ENCODE results near the gene SMIM34. TPM values are rescaled to one million over a fixed set of nuclear protein-coding genes. Genes with fewer than 3 reads are reported as not detected.
A peak's percentile ranks its signal among the peaks of the same experiment; 100 is the strongest.
"Not testable (repeated sequence)": the region's sequence is repeated elsewhere in the genome, so short reads cannot be mapped to it uniquely, and the experiment has no call there.

SMIM34 gene, protein sequence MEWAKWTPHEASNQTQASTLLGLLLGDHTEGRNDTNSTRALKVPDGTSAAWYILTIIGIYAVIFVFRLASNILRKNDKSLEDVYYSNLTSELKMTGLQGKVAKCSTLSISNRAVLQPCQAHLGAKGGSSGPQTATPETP
- total RNA-seq = not detected

DNA sequence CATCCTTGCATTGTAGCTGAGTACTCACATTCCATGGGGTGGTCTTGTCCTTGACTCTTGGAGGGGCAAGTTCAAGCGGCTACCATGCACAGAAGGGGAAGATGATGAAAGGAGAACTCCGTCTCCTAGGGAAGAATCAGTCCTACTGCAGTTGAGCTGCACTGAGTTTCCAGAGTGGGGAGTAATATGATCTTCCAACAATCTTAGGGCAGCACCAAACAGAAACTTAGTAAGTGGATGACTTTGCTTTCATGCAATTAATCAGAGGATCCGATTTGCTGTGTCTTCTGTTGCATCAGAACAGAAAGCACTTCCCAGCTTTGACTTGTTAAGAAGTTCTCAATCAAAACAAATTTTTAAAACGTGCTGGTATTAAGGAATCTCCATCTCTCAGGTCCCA is at the start of gene SMIM34:
TSS of gene SMIM34 (minus strand) at position 147 of the 400 bp plus-strand sequence. CDS start at position 35, 112 bp downstream.
- not testable (repeated sequence) for H3K36me3 Mint-ChIP-seq (ENCODE audit: low read depth); H3K27ac Mint-ChIP-seq; H3K9me3 Mint-ChIP-seq; H3K4me1 Mint-ChIP-seq; H3K4me3 Mint-ChIP-seq; H3K27me3 Mint-ChIP-seq; ATAC-seq (replicated peaks)

DNA sequence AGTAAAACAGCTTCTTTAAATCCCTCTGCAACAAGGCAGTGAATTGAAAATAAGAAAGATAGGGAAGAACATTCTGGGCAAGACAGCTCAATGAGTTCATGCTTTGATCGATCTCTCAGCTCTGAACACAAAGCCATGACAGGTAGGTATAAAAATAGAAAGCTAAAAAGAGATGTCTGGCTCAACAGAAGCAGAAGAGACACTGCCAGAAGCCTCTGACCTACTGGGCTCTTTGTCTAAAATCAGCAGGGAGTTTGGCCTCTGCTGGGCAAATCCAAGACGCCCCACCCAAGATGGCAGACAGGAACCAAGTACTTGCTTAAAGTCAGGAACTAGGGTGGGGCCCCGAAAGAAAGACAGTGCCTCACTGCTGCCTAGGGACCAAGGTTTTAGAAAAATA is 43.6 kb upstream of the SMIM34 start:
- H3K27ac Mint-ChIP-seq; H3K4me1 Mint-ChIP-seq; H3K27me3 Mint-ChIP-seq; H3K9me3 Mint-ChIP-seq; ATAC-seq (replicated peaks); H3K36me3 Mint-ChIP-seq (ENCODE audit: low read depth); H3K4me3 Mint-ChIP-seq: not testable (repeated sequence)

DNA sequence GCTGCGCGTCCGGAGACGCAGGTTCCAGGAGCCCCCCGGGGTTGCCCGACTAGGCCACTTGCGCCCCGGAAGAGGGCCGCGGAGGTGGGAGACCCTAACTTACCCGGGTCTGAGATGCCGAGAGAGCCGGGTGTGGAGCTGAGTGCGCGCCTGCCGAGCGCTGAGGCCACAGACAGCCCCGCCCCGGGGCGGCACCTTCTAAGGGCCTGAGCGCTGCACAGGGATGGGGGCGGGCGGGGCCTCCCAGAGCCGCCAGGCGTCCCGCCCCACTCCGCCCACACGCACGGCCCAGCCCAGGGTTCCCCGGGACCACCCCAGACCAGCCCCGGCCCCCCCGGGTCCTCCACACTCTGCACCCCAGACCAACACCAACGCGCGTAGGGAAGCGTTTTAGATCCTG is 35.7 kb upstream of the SMIM34 start:
- not testable (repeated sequence) for ATAC-seq (replicated peaks); H3K27ac Mint-ChIP-seq; H3K27me3 Mint-ChIP-seq; H3K4me3 Mint-ChIP-seq; H3K36me3 Mint-ChIP-seq (ENCODE audit: low read depth); H3K9me3 Mint-ChIP-seq; H3K4me1 Mint-ChIP-seq

DNA sequence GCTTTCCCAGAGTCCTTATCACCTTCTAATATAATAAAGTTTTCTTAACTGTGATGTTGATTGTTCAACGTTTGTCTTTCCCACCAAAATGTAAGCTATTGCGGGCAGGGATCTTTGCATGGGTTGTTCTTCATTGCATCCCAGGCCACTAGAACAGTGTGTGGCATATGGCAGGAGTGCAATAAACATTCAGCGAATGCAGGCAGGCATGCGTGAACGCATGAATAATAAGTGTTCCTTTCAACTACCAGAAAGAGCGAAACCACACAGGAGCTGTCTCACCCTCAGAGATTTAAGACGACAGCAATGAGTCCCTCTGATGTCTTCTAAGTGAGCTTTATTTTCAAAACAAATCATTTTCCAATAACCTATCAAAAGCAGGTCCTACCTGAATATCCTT is 34.5 kb upstream of the SMIM34 start:
- not testable (repeated sequence) for H3K36me3 Mint-ChIP-seq (ENCODE audit: low read depth); H3K4me1 Mint-ChIP-seq; ATAC-seq (replicated peaks); H3K27ac Mint-ChIP-seq; H3K9me3 Mint-ChIP-seq; H3K4me3 Mint-ChIP-seq; H3K27me3 Mint-ChIP-seq

DNA sequence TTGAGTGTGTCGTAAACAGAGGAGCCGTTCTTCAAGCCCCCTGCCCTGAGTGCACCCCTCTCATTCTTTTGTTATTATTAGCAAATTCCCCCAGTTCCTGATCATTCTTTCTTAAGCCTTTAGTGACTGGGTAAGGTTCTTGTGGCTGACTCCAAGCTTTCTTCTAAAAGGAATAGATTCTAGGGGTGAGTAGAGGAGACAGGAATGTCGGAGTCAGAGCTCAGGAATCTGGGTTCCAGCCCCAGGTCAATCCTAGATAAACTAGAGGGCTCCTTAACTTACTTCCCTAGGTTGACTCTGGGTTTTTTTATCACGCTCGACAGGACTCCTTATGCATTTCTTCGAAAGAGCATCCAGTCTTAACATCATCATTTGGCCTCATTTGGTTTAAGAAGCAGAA is 32.4 kb upstream of the SMIM34 start:
- not testable (repeated sequence) for H3K27ac Mint-ChIP-seq; H3K4me3 Mint-ChIP-seq; H3K9me3 Mint-ChIP-seq; H3K36me3 Mint-ChIP-seq (ENCODE audit: low read depth); H3K4me1 Mint-ChIP-seq; ATAC-seq (replicated peaks); H3K27me3 Mint-ChIP-seq

DNA sequence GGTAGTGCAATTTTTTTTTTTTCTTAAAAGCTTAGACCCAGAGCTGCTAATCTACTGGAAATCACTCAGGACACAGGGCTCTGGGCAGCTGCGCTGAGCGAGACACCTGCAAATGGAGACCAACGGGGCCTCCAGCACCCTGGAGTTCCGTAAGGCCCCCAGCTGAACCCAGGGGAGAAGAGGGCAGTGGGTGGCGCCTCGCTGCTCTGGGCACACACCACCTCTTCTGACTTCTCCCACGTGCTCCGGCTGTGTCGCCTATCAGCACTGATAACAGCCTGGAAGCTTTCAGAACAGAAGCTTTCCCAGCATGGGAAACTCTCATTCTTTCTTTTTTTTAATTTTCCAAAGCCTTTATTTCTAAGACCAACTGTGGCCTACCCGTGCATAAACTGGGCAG is 31.9 kb upstream of the SMIM34 start:
- not testable (repeated sequence) for H3K4me3 Mint-ChIP-seq; H3K27ac Mint-ChIP-seq; H3K27me3 Mint-ChIP-seq; ATAC-seq (replicated peaks); H3K36me3 Mint-ChIP-seq (ENCODE audit: low read depth); H3K9me3 Mint-ChIP-seq; H3K4me1 Mint-ChIP-seq

DNA sequence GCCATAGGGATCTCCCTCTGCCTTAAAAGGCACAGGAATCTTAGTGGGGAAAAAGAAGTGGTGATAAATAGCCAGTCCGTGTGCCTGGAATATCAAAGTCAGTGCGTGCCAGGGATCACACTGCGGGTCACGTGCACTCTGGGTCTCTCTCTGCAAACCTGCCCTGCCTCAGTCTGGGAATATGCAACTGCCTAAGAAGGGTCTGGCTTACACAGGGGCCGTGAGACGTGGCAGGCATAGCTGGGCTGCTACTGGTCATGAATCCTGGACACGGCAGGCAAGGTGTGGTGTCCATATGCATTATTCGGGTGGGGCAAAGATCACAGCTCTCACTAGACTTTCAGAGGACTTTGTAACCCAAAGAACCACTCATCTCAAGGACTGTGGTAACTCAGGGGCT is 23.3 kb upstream of the SMIM34 start:
- H3K4me3 Mint-ChIP-seq; H3K36me3 Mint-ChIP-seq (ENCODE audit: low read depth); H3K9me3 Mint-ChIP-seq; H3K4me1 Mint-ChIP-seq; H3K27ac Mint-ChIP-seq; ATAC-seq (replicated peaks); H3K27me3 Mint-ChIP-seq: not testable (repeated sequence)

DNA sequence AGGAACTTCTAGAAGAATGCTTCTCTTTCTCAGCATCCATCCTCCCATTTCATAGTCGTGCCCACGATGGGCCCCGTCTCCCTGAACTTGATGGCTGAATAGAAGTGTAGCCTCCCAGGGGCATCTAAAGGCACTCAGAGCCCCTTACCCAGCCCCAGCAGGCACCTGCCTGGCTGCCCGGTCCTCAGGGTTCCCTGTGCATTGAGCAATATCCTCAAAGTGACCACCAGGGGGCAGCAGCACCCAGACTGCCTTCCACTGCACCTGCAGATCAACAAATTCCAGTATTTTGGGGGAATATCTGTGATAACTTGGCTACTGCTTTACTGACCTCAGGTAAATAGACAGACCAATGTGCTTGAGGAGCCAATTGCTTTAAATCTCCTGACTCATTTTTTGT is 19.7 kb upstream of the SMIM34 start:
- not testable (repeated sequence) for H3K36me3 Mint-ChIP-seq (ENCODE audit: low read depth); H3K4me1 Mint-ChIP-seq; H3K9me3 Mint-ChIP-seq; H3K27me3 Mint-ChIP-seq; H3K27ac Mint-ChIP-seq; H3K4me3 Mint-ChIP-seq
- ATAC-seq (replicated peaks) = peak; percentile 52

DNA sequence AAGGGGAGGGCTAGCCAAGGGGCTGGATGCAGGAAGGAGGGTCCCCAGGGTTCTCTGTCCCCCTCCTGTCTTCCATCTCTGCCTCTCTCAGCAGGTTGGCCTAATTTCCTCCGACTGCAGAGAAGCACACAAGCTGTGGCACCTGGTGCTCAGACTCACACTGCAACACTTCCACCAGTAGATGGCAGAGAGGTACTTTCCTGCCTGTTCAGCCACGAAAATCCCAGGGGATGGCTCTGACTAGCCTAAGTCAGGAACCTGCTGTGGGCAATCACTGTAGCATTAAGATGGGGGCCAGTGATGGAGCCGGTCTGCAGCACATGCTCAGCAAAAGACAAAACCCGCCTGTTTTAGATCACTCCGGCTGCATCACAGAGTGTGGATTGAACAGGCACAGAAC is 6.0 kb upstream of the SMIM34 start:
- H3K4me3 Mint-ChIP-seq; H3K27ac Mint-ChIP-seq; H3K4me1 Mint-ChIP-seq; H3K27me3 Mint-ChIP-seq; H3K36me3 Mint-ChIP-seq (ENCODE audit: low read depth); ATAC-seq (replicated peaks); H3K9me3 Mint-ChIP-seq: not testable (repeated sequence)

DNA sequence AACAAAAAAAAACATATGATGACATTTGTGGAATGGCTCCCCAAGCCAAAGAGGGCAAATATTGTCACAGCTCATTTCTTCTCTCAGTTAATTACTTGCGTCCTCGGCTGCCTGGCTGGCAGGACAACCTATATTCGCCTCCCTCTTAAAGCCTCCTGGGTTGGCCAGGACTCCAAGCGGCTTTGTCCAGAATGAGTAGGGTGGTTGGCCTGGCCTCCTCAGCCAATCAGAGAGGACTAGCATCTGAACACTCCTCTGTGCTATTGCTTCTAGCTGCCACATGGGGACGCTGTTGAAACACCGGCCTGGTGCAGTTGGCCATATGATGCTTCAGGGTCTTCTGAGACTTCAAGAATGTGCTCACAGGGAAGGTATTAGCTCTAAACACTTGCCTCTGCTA is 4.7 kb upstream of the SMIM34 start:
- not testable (repeated sequence) for ATAC-seq (replicated peaks); H3K4me3 Mint-ChIP-seq; H3K4me1 Mint-ChIP-seq; H3K27ac Mint-ChIP-seq; H3K36me3 Mint-ChIP-seq (ENCODE audit: low read depth); H3K27me3 Mint-ChIP-seq; H3K9me3 Mint-ChIP-seq

DNA sequence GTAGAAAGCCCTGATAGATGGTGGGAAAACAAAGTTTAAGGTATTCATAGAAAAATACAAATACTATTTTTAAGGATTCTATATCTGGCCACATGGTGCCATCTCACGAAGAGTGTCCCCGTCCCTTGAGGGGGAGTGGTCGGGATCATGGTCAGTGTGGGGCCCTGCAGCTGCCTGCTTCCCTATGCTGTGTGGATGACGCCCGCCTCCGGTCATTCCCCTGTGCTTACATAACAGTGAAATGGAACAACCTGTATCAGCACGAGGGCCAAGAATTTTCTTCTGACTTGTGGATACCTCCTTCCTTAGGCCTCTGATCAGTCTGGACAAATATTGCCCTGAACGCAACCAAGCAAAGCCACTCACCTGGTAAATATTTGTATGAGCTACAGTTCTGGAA is 3.6 kb upstream of the SMIM34 start:
- not testable (repeated sequence) for H3K4me1 Mint-ChIP-seq; H3K36me3 Mint-ChIP-seq (ENCODE audit: low read depth); H3K27ac Mint-ChIP-seq; H3K4me3 Mint-ChIP-seq; H3K27me3 Mint-ChIP-seq; H3K9me3 Mint-ChIP-seq; ATAC-seq (replicated peaks)

DNA sequence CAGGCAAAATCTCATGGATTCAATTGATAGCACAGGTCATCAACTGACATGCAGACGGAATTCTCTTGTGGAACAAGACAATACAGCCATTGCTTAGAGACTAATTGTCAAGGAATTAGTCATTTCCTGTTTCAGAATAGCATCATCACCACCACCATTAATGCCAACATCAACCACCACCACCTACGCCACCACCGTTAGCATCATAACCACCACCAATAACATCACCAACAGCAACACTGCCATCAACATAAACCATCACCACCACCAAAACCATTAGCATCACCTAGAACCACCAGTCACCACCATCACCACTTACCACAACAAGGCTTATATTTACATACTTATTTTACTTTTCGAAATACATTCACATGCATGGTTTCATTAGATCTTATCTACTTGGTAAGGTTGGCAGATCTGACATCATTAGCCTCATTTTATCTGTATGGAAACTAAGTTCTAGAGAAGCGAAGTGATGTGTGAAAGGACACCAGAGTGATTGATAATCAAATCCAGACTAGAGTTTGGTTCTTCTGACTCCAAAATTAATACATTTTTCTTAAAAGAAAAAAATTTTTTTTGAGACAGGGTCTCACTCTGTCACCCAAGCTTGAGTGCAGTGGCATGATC is 6.2 kb downstream of the SMIM34 start:
- H3K4me3 Mint-ChIP-seq; H3K4me1 Mint-ChIP-seq; H3K36me3 Mint-ChIP-seq (ENCODE audit: low read depth); H3K27ac Mint-ChIP-seq; H3K27me3 Mint-ChIP-seq; H3K9me3 Mint-ChIP-seq: not testable (repeated sequence)
- ATAC-seq (replicated peaks) = peak; percentile 95

DNA sequence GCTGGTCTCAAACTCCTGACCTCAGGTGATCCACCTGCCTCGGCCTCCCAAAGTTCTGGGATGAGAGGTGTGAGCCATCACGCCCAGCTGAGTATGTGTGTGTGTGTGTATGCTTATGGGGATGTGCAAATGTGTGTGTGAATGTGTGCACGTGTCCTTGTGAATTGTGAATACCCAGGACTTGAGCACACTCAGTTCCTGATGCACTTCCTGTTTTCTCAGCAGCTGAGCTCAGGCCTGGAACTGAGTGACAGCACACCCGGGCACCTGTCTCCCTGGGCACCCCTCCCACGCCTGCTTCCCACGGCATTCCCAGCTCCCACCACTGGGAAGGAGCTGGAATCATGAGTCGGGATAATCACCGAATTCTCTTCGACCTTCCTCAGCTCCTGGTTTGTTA is 16.5 kb downstream of the SMIM34 start:
- H3K36me3 Mint-ChIP-seq (ENCODE audit: low read depth); H3K9me3 Mint-ChIP-seq; H3K4me1 Mint-ChIP-seq; H3K27ac Mint-ChIP-seq; ATAC-seq (replicated peaks); H3K4me3 Mint-ChIP-seq; H3K27me3 Mint-ChIP-seq: not testable (repeated sequence)

DNA sequence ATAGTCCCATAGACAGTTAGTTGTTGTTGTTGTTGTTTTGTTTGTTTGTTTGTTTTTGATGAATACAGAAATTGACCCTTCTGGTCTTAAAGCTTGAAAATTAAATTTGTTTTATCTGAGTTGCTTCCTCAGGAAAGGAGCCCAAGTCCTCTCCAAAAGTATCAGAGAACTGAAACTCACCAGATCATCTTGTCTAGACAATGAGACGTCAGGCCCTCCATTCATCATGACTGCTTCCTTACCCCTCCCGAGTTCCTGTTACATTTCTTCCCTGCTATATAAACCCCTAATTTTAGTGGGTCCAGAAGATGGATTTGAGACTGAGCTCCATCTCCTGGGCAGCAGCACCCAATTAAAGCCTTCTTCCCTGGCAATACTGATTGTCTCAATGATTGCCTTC is 17.1 kb downstream of the SMIM34 start:
- H3K36me3 Mint-ChIP-seq (ENCODE audit: low read depth); H3K4me1 Mint-ChIP-seq; H3K4me3 Mint-ChIP-seq; ATAC-seq (replicated peaks); H3K27ac Mint-ChIP-seq; H3K9me3 Mint-ChIP-seq; H3K27me3 Mint-ChIP-seq: not testable (repeated sequence)

DNA sequence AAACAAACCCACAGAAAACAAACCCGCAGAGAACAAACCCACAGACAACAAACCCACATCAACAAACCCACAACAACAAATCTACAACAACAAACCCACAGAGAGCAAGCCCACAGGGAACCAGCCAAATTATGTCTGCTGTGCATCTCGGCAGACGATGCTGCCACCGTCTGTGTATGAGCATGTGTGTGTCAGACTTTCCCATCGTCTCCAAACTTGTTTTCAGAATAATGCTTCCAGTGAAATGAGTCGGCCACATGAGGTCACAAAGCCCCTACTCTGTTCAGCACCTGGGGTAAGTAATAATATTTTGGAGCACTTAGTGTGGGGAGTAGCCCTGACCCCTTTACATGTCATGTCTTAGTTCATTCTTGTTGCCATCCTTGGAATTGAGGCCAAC is 17.6 kb downstream of the SMIM34 start:
- not testable (repeated sequence) for H3K4me1 Mint-ChIP-seq; H3K4me3 Mint-ChIP-seq; H3K27me3 Mint-ChIP-seq; H3K27ac Mint-ChIP-seq; H3K36me3 Mint-ChIP-seq (ENCODE audit: low read depth); H3K9me3 Mint-ChIP-seq
- peak; percentile 62 for ATAC-seq (replicated peaks)

DNA sequence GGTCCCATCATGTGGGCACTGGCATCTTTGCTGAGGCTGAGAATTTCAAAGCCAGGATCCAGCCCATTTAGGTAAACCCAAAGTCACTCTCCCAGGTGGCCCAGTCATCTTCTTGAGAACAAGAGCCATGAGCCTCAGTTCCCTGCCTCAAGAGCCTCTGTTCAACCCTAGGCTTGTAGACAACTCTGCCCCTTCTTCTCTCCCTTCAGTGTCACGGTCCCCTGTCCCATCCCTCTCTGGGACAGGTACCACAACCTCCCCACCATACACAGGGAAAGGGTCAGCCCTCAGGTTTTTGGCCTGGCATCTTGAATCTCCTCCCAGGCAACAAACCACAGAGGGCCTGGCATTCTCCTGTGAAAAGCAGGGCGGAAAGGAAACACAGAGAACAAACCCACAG is 18.1 kb downstream of the SMIM34 start:
- H3K36me3 Mint-ChIP-seq (ENCODE audit: low read depth); H3K4me3 Mint-ChIP-seq; H3K27ac Mint-ChIP-seq; H3K9me3 Mint-ChIP-seq; H3K27me3 Mint-ChIP-seq; ATAC-seq (replicated peaks); H3K4me1 Mint-ChIP-seq: not testable (repeated sequence)

All from activated T-helper 17 cell treated with anti-CD3 and anti-CD28 coated beads, Interleukin-2, amount 50 U/mL, for 72 hours (primary cell).